A673 (cell line): ENCODE results near the gene IQCN. TPM values are rescaled to one million over a fixed set of nuclear protein-coding genes. Genes with fewer than 3 reads are reported as not detected.

Experiments used
- BruUV-seq: library from RNA; stranded (reverse); fragments of 400-500 nt; replicated peaks from 2 replicates; lab custom pipeline; 2021; lab: Mats Ljungman, UMichigan
- CTCF ChIA-PET: fragments of 300-600 bp; sonication (Branson Sonifier 250); formaldehyde crosslinking; loops from one replicate; lab custom pipeline; 2022; ENCODE audit warnings: antibody characterized with exemption; lab: Charles Lee
- POLR2A ChIA-PET: fragments of 300-600 bp; sonication (Branson Sonifier 250); formaldehyde crosslinking; loops from one replicate; lab custom pipeline; 2022; ENCODE audit warnings: antibody characterized with exemption; ENCODE audit not compliant: low non-redundant PET; lab: Charles Lee
- DNase-seq: peaks from one replicate; pipeline ENCODE4 v3.0.0-alpha.2; 2015; ENCODE audit warnings: low spot score
- H3K27ac ChIP-seq: fragments of 200-600 bp; sonication (generic); 2 replicates; pipeline ENCODE4 v1.5.1; 2016; ENCODE audit warnings: mixed run types, low read depth, mild to moderate bottlenecking, mixed read lengths, antibody characterized with exemption, low read length; ENCODE audit not compliant: poor library complexity, severe bottlenecking
- H3K27me3 ChIP-seq: fragments of 200-600 bp; sonication (generic); replicated peaks from 2 replicates; pipeline ENCODE4 v1.6.1; 2017; ENCODE audit warnings: mixed run types, low read depth, mild to moderate bottlenecking, mixed read lengths, antibody characterized with exemption, low read length; ENCODE audit not compliant: insufficient read depth, poor library complexity
- H3K36me3 ChIP-seq: fragments of 200-600 bp; sonication (generic); 2 replicates; pipeline ENCODE4 v1.6.1; 2016; ENCODE audit warnings: mixed run types, mild to moderate bottlenecking, mixed read lengths, antibody characterized with exemption, low read length; ENCODE audit not compliant: insufficient read depth, poor library complexity, severe bottlenecking
- H3K4me1 ChIP-seq: fragments of 200-600 bp; sonication (generic); 2 replicates; pipeline ENCODE4 v1.6.1; 2017; ENCODE audit warnings: mixed run types, mild to moderate bottlenecking, mixed read lengths, antibody characterized with exemption, low read length; ENCODE audit not compliant: insufficient read depth, poor library complexity, severe bottlenecking
- H3K4me3 ChIP-seq: fragments of 200-600 bp; sonication (generic); 2 replicates; pipeline ENCODE4 v1.5.1; 2016; ENCODE audit warnings: low read depth, mixed run types, mild to moderate bottlenecking, mixed read lengths, low read length; ENCODE audit not compliant: poor library complexity, severe bottlenecking
- H3K9me3 ChIP-seq: fragments of 200-600 bp; sonication (generic); 2 replicates; pipeline ENCODE4 v1.6.1; 2016; ENCODE audit warnings: mixed run types, low read depth, mild to moderate bottlenecking, mixed read lengths, antibody characterized with exemption, low read length; ENCODE audit not compliant: poor library complexity, severe bottlenecking
- CTCF ChIP-seq: fragments of 300-800, 200-600 bp; sonication (generic); conservative IDR thresholded peaks from 2 replicates; pipeline ENCODE4 v1.5.1; 2017; ENCODE audit warnings: low read depth, mild to moderate bottlenecking, antibody characterized with exemption, low read length, moderate library complexity, mixed read lengths
- EZH2 ChIP-seq: fragments of 200-600 bp; sonication (generic); IDR thresholded peaks from 2 replicates; pipeline ENCODE4 v1.6.1; 2017; ENCODE audit warnings: borderline replicate concordance, low read depth, mild to moderate bottlenecking, mixed read lengths, antibody characterized with exemption, low read length; ENCODE audit not compliant: poor library complexity, severe bottlenecking
- intact Hi-C: fragments of 100-400 bp; cut with micrococcal nuclease; formaldehyde crosslinking; loops from one replicate; pipeline ENCODE4 v1.10.0; 2022; ENCODE audit not compliant: unreplicated experiment
- total RNA-seq: library from RNA; stranded (reverse); gene quantifications from 2 replicates; pipeline ENCODE4 v1.2.3, GENCODE V29; 2021

IQCN gene
- total RNA-seq, 1 experiment from 2014 or later, result 10.2 TPM

- H3K4me3 ChIP-seq, result peak overlapping the region; percentile 34
- CTCF ChIA-PET, result interaction anchor here (0.5 to 1.9 kb wide), 6 partner anchors 14 to 111 kb away, joined by 3 to 8 read pairs (median 4); no protein-coding TSS in a partner anchor
- BruUV-seq, result no TSS peak
These were observed 50.3 kb downstream of the IQCN start for GRCh38 chr19:18223860-18224524.

GRCh38 chr19:18221815-18222725, 52.2 kb downstream of the IQCN start:
- no peak for DNase-seq
- ChIA-PET POLR2A (interaction anchor here (0.7 kb wide), 1 partner anchor 62 kb away, joined by 7 read pairs; no protein-coding TSS in a partner anchor), CTCF (no interaction called here)
- peaks cover 6% of the 10 kb centered on the region for H3K4me1 ChIP-seq
- H3K4me3 ChIP-seq, result no peak overlapping the region
- H3K27ac ChIP-seq, result no peak overlapping the region
- BruUV-seq, result no TSS peak
- H3K36me3 ChIP-seq, result no peaks in the 10 kb centered on the region
- peaks cover 35% of the 10 kb centered on the region for H3K27me3 ChIP-seq
- TF ChIP-seq CTCF (no peak), EZH2 (no peak)
- intact Hi-C loops, result no loop called here
- no peaks in the 10 kb centered on the region for H3K9me3 ChIP-seq

More at GRCh38 chr19:18223860-18224524, 50.3 kb downstream of the IQCN start:
- Histone ChIP-seq H3K9me3 (no peaks in the 10 kb centered on the region), H3K27me3 (peaks cover 35% of the 10 kb centered on the region), H3K36me3 (no peaks in the 10 kb centered on the region), H3K27ac (no peak overlapping the region), H3K4me1 (peaks cover 6% of the 10 kb centered on the region)
- TF ChIP-seq CTCF (no peak), EZH2 (no peak)
- POLR2A ChIA-PET, result interaction anchor here (1.2 kb wide), 1 partner anchor 58 kb away, joined by 5 read pairs; the partner anchor contains the start of gene JUND
- peak; percentile 58 for DNase-seq
- intact Hi-C loops, result no loop called here

- TF ChIP-seq CTCF, result no peak
- no peak for TF ChIP-seq EZH2
- DNase-seq, result no peak
- Histone ChIP-seq H3K4me1 (peaks cover 2% of the 10 kb centered on the region), H3K27ac (no peak overlapping the region), H3K4me3 (no peak overlapping the region), H3K36me3 (no peaks in the 10 kb centered on the region), H3K27me3 (peaks cover 22% of the 10 kb centered on the region), H3K9me3 (no peaks in the 10 kb centered on the region)
- ChIA-PET CTCF (no interaction called here), POLR2A (no interaction called here)
- intact Hi-C loops, result no loop called here
- BruUV-seq, result no TSS peak
These were observed 53.5 kb downstream of the IQCN start for GRCh38 chr19:18220632-18221275.
